Activated CD8-positive, alpha-beta memory T cell treated with anti-CD3 and anti-CD28 coated beads, Interleukin-2, amount 50 U/mL, for 24 hours (primary cell): ENCODE results near the gene BRD1.

ENCODE experiments used
- DNase-seq: peaks from one replicate; pipeline ENCODE4 v3.0.0-alpha.2; 2020; ENCODE audit errors: extremely low read depth

Gene BRD1

GRCh38 chr22:49728570-49729271, 99.0 kb downstream of the BRD1 start:
- DNase-seq, result no peak

- no peak for DNase-seq
Observed at GRCh38 chr22:49727881-49728569, 99.6 kb downstream of the BRD1 start.

GRCh38 chr22:49727191-49727880, 100.3 kb downstream of the BRD1 start:
- no peak for DNase-seq

GRCh38 chr22:49726701-49727101, 101.0 kb downstream of the BRD1 start:
- DNase-seq, result no peak

- no peak for DNase-seq
Observed at GRCh38 chr22:49726022-49726681, 101.5 kb downstream of the BRD1 start.

GRCh38 chr22:49725516-49725915, 102.2 kb downstream of the BRD1 start:
- DNase-seq, result no peak

GRCh38 chr22:49724893-49725489, 102.7 kb downstream of the BRD1 start:
- peak; percentile 5 for DNase-seq

GRCh38 chr22:49724030-49724892, 103.4 kb downstream of the BRD1 start:
- peak; percentile 8 for DNase-seq

- no peak for DNase-seq
Observed at GRCh38 chr22:49723478-49724029, 104.1 kb downstream of the BRD1 start.
